Right atrium auricular region (tissue), 2 donors: ENCODE results near the gene ANKRD34B. TPM values are rescaled to one million over a fixed set of nuclear protein-coding genes. Genes with fewer than 3 reads are reported as not detected.

Experiments used
- DNase-seq: peaks from one replicate; pipeline ENCODE4 v3.0.0-alpha.2; 2019; ENCODE audit warnings: low spot score
- H3K27ac ChIP-seq, 2 donors: fragments of 200-600 bp; sonication (generic); 1 replicate in 1 of 2; 2 replicates in 1 of 2; pipeline ENCODE4 v1.5.1; 2016 to 2019
- H3K27me3 ChIP-seq, 2 donors: fragments of 200-600 bp; sonication (generic); one replicate each; pipeline versions ENCODE4 v1.5.1 to v1.6.0; 2017 to 2019
- H3K36me3 ChIP-seq: fragments of 200-600 bp; sonication (generic); one replicate; pipeline ENCODE4 v1.5.1; 2016
- H3K4me1 ChIP-seq, 2 donors: fragments of 200-600 bp; sonication (generic); one replicate each; pipeline versions ENCODE4 v1.5.1 to v1.6.0; 2017 to 2019
- H3K4me3 ChIP-seq, 2 donors: fragments of 200-600 bp; sonication (generic); 1 replicate in 1 of 2; 2 replicates in 1 of 2; pipeline ENCODE4 v1.5.1; 2017 to 2019; ENCODE audit warnings: mild to moderate bottlenecking in 1 of 2, moderate library complexity in 1 of 2
- H3K9me3 ChIP-seq, 2 donors: fragments of 200-600 bp; sonication (generic); one replicate each; pipeline ENCODE4 v1.5.1; 2019
- CTCF ChIP-seq, 2 donors: fragments of 200-600 bp; sonication (generic); IDR thresholded peaks; one replicate each; pipeline ENCODE4 v1.5.1; 2019; ENCODE audit warnings: antibody characterized with exemption in 2 of 2
- total RNA-seq, 2 donors: library from RNA; depleted of rRNA; stranded (reverse); fragments of >200 nt; gene quantifications; one replicate each; pipeline ENCODE4 v1.1.0, GENCODE V29; 2016

The ANKRD34B gene
- total RNA-seq, 2 donors from 2014 or later, result not detected

GRCh38 chr5:80541392-80541791 is 28.7 kb downstream of the ANKRD34B start:
- no peak overlapping the region for H3K27ac ChIP-seq
- no peak overlapping the region for H3K4me3 ChIP-seq
- no peaks in the 10 kb centered on the region for H3K4me1 ChIP-seq
- no peaks in the 10 kb centered on the region for H3K36me3 ChIP-seq
- no peak for TF ChIP-seq CTCF (IDR thresholded peaks at IDR 0.05)
- no peak for DNase-seq
- H3K9me3 ChIP-seq, result no peaks in the 10 kb centered on the region
- H3K27me3 ChIP-seq, result no peaks in the 10 kb centered on the region

GRCh38 chr5:80540691-80541090 is 29.4 kb downstream of the ANKRD34B start:
- no peaks in the 10 kb centered on the region for H3K27me3 ChIP-seq
- no peak overlapping the region for H3K27ac ChIP-seq
- no peaks in the 10 kb centered on the region for H3K36me3 ChIP-seq
- no peak for TF ChIP-seq CTCF (IDR thresholded peaks at IDR 0.05)
- no peaks in the 10 kb centered on the region for H3K4me1 ChIP-seq
- no peak for DNase-seq
- no peak overlapping the region for H3K4me3 ChIP-seq
- H3K9me3 ChIP-seq, result no peaks in the 10 kb centered on the region

- no peaks in the 10 kb centered on the region for H3K4me1 ChIP-seq
- TF ChIP-seq CTCF (IDR thresholded peaks at IDR 0.05), result no peak
- H3K36me3 ChIP-seq, result no peaks in the 10 kb centered on the region
- no peak for DNase-seq
- no peak overlapping the region for H3K27ac ChIP-seq
- no peaks in the 10 kb centered on the region for H3K9me3 ChIP-seq
- no peaks in the 10 kb centered on the region for H3K27me3 ChIP-seq
- H3K4me3 ChIP-seq, result no peak overlapping the region
Observed at GRCh38 chr5:80516826-80517225, 53.3 kb downstream of the ANKRD34B start.

- Histone ChIP-seq H3K4me1 (no peaks in the 10 kb centered on the region), H3K4me3 (no peak overlapping the region), H3K36me3 (no peaks in the 10 kb centered on the region), H3K27ac (no peak overlapping the region), H3K9me3 (no peaks in the 10 kb centered on the region), H3K27me3 (no peaks in the 10 kb centered on the region)
- no peak for TF ChIP-seq CTCF (IDR thresholded peaks at IDR 0.05)
- no peak for DNase-seq
Observed at GRCh38 chr5:80509362-80509761, 60.7 kb downstream of the ANKRD34B start.

- no peak overlapping the region for H3K4me3 ChIP-seq
- H3K9me3 ChIP-seq, result no peaks in the 10 kb centered on the region
- no peaks in the 10 kb centered on the region for H3K27me3 ChIP-seq
- H3K27ac ChIP-seq, result no peak overlapping the region
- DNase-seq, result no peak
- no peaks in the 10 kb centered on the region for H3K4me1 ChIP-seq
- no peak for TF ChIP-seq CTCF (IDR thresholded peaks at IDR 0.05)
- no peaks in the 10 kb centered on the region for H3K36me3 ChIP-seq
Observed at GRCh38 chr5:80508844-80509243, 61.2 kb downstream of the ANKRD34B start.

GRCh38 chr5:80507663-80508062 is 62.4 kb downstream of the ANKRD34B start:
- H3K4me1 ChIP-seq, result no peaks in the 10 kb centered on the region
- no peak for TF ChIP-seq CTCF (IDR thresholded peaks at IDR 0.05)
- H3K4me3 ChIP-seq, result no peak overlapping the region
- H3K36me3 ChIP-seq, result no peaks in the 10 kb centered on the region
- no peaks in the 10 kb centered on the region for H3K9me3 ChIP-seq
- no peak overlapping the region for H3K27ac ChIP-seq
- no peaks in the 10 kb centered on the region for H3K27me3 ChIP-seq
- no peak for DNase-seq
